B cell (primary cell): ENCODE results near the gene RBMX. TPM values are rescaled to one million over a fixed set of nuclear protein-coding genes. Genes with fewer than 3 reads are reported as not detected.

ENCODE experiments used
- ATAC-seq: fragments of 200-7000 bp; cut with Tn5 transposase; one replicate; pipeline ENCODE4 v1.10.0; 2021; ENCODE audit warnings: low read depth, mild to moderate bottlenecking, moderate number of reproducible peaks, moderate library complexity
- CTCF ChIA-PET: fragments of 350-600 bp; sonication (Branson Sonifier 250); formaldehyde crosslinking; loops from one replicate; lab custom pipeline; 2021; ENCODE audit warnings: antibody characterized with exemption, inconsistent platforms; lab: Charles Lee
- POLR2A ChIA-PET: fragments of 350-600 bp; sonication (Branson Sonifier 250); formaldehyde crosslinking; loops from one replicate; lab custom pipeline; 2021; ENCODE audit warnings: antibody characterized with exemption; lab: Charles Lee
- DNase-seq: peaks from one replicate; pipeline ENCODE4 v3.0.0; 2013
- H2AFZ ChIP-seq: 2 replicates; pipeline ENCODE4 v1.6.1; 2012; ENCODE audit warnings: mild to moderate bottlenecking, low read depth, low read length; ENCODE audit not compliant: insufficient read depth, poor library complexity, severe bottlenecking
- H3K27ac ChIP-seq, 2 donors: 1 replicate in 1 of 2; 2 replicates in 1 of 2; pipeline ENCODE4 v1.5.1; 2012 to 2013; ENCODE audit warnings: low read length in 2 of 2, mild to moderate bottlenecking in 2 of 2, moderate library complexity in 1 of 2
- H3K27me3 ChIP-seq, 4 experiments: fragments of 200-600 bp in 1 of 4; sonication (generic) in 1 of 4; replicated peaks in 1 of 4; 1 replicate in 2 of 4; 2 replicates in 2 of 4; pipeline versions ENCODE4 v1.6.1 to v1.7.0; 2013 to 2016; ENCODE audit warnings: low read length in 3 of 4, mild to moderate bottlenecking in 2 of 4, mixed read lengths in 1 of 4, moderate library complexity in 1 of 4; ENCODE audit not compliant: insufficient read depth in 4 of 4, control insufficient read depth in 3 of 4; ENCODE audit errors: control extremely low read depth in 1 of 4
- H3K36me3 ChIP-seq, 2 experiments: replicated peaks in 1 of 2; 1 replicate in 1 of 2; 2 replicates in 1 of 2; pipeline versions ENCODE4 v1.6.1 to v1.7.1; 2013; ENCODE audit warnings: low read length in 1 of 2; ENCODE audit not compliant: insufficient read depth in 2 of 2, control insufficient read depth in 1 of 2; ENCODE audit errors: control extremely low read depth in 1 of 2, extremely low read depth in 1 of 2
- H3K4me1 ChIP-seq, 2 donors: fragments of 200-600 bp in 1 of 2; sonication (generic) in 1 of 2; 1 replicate in 1 of 2; 2 replicates in 1 of 2; pipeline versions ENCODE4 v1.5.1 to v1.6.1; 2013 to 2017; ENCODE audit warnings: low read length in 2 of 2; ENCODE audit not compliant: control insufficient read depth in 2 of 2, insufficient read depth in 2 of 2
- H3K4me2 ChIP-seq: replicated peaks from 2 replicates; pipeline ENCODE3; 2012; ENCODE audit warnings: mild to moderate bottlenecking, low read depth, low read length; ENCODE audit not compliant: poor library complexity, severe bottlenecking
- H3K4me3 ChIP-seq, 5 experiments: fragments of 200-600 bp in 1 of 5; sonication (generic) in 1 of 5; 1 replicate in 3 of 5; 2 replicates in 2 of 5; pipeline versions ENCODE4 v1.5.1 to v1.7.0; 2011 to 2016; ENCODE audit warnings: low read length in 4 of 5, mild to moderate bottlenecking in 4 of 5, low read depth in 2 of 5, control low read depth in 1 of 5, moderate library complexity in 1 of 5; ENCODE audit not compliant: insufficient read depth in 1 of 5; ENCODE audit errors: control extremely low read depth in 1 of 5, extremely low read depth in 1 of 5
- H3K79me2 ChIP-seq: fragments of 200-600 bp; sonication (generic); one replicate; pipeline ENCODE4 v1.6.0; 2016; ENCODE audit warnings: low read length; ENCODE audit not compliant: control insufficient read depth, insufficient read depth
- H3K9ac ChIP-seq: fragments of 200-600 bp; sonication (generic); 2 replicates; pipeline ENCODE4 v1.6.1; 2017; ENCODE audit warnings: mild to moderate bottlenecking, low read length, moderate library complexity
- H3K9me3 ChIP-seq, 3 donors: one replicate each; pipeline versions ENCODE4 v1.6.1 to v1.7.1; 2013; ENCODE audit warnings: low read length in 2 of 3; ENCODE audit not compliant: control insufficient read depth in 2 of 3, insufficient read depth in 1 of 3; ENCODE audit errors: control extremely low read depth in 1 of 3
- H4K20me1 ChIP-seq: 2 replicates; pipeline ENCODE4 v1.6.0; 2012; ENCODE audit warnings: mild to moderate bottlenecking, low read length; ENCODE audit not compliant: insufficient read depth, control insufficient read depth, poor library complexity, severe bottlenecking
- H3K27ac Mint-ChIP-seq: one replicate; pipeline ENCODE4 v1.8.0; 2021; ENCODE audit warnings: mixed read lengths
- H3K27me3 Mint-ChIP-seq: one replicate; pipeline ENCODE4 v1.8.0; 2021; ENCODE audit warnings: mixed read lengths
- H3K4me1 Mint-ChIP-seq: one replicate; pipeline ENCODE4 v1.8.0; 2021; ENCODE audit warnings: mixed read lengths
- H3K4me3 Mint-ChIP-seq: one replicate; pipeline ENCODE4 v1.8.0; 2021; ENCODE audit warnings: mixed read lengths
- H3K9me3 Mint-ChIP-seq: one replicate; pipeline ENCODE4 v1.8.0; 2022; ENCODE audit warnings: mixed read lengths; ENCODE audit not compliant: insufficient read depth
- CTCF ChIP-seq: fragments of 200-600 bp; IDR thresholded peaks from one replicate; pipeline ENCODE4 v1.8.0; 2022; ENCODE audit warnings: antibody characterized with exemption, mild to moderate bottlenecking
- EZH2 ChIP-seq: IDR thresholded peaks from 2 replicates; pipeline ENCODE4 v1.6.1; 2012; ENCODE audit warnings: borderline replicate concordance, low read depth, mild to moderate bottlenecking, moderate library complexity, low read length; ENCODE audit not compliant: insufficient read depth, poor library complexity, severe bottlenecking
- WGBS: methylation state at CpG from one replicate; pipeline ENCODE4 v1.1.5; 2013; ENCODE audit warnings: missing lambda C conversion rate; ENCODE audit not compliant: insufficient coverage; 5-methylcytosine and 5-hydroxymethylcytosine counted together
- intact Hi-C: fragments of 100-400 bp; cut with micrococcal nuclease; formaldehyde crosslinking; loops from one replicate; pipeline ENCODE4 v1.10.0; 2022
- polyA plus RNA-seq: library from polyadenylated mRNA; depleted of rRNA; stranded (reverse); fragments of >200 nt; gene quantifications from 2 replicates; pipeline ENCODE4 v1.2.3, GENCODE V29; 2012
- small RNA-seq: library from RNA; depleted of rRNA; stranded (forward); fragments of <200 nt; gene quantifications from one replicate; pipeline ENCODE3, GENCODE V24; 2012; ENCODE audit warnings: low replicate concordance, low read depth; ENCODE audit not compliant: insufficient read length
- total RNA-seq, 2 donors: library from RNA; stranded (reverse); fragments of 120-200 nt in 1 of 2; gene quantifications; 1 replicate in 1 of 2; 2 replicates in 1 of 2; pipeline versions ENCODE4 v1.2.3 to v1.2.4, GENCODE V29; 2013 to 2022

Gene RBMX
- total and polyA plus RNA-seq, 2 donors (not counting 1 experiment from before 2014, with no cell fraction given): 164 to 239 TPM

- Histone ChIP-seq H3K79me2 (no peaks in the 10 kb centered on the region), H3K9ac (no peak overlapping the region), H3K27ac (no peak overlapping the region), H2AFZ (no peak overlapping the region), H4K20me1 (no peaks in the 10 kb centered on the region), H3K4me2 (no peak overlapping the region), H3K27me3 (no peaks in the 10 kb centered on the region), H3K36me3 (no peaks in the 10 kb centered on the region), H3K4me3 (no peak overlapping the region), H3K4me1 (no peaks in the 10 kb centered on the region), H3K9me3 (no peaks in the 10 kb centered on the region)
- H3K27me3 Mint-ChIP-seq: no peaks in the 10 kb centered on the region
- TF ChIP-seq EZH2 (no peak), CTCF (no peak)
- H3K4me3 Mint-ChIP-seq: no peak overlapping the region
- DNase-seq (no peak), ATAC-seq (no peak)
- H3K27ac Mint-ChIP-seq: no peak overlapping the region
- POLR2A ChIA-PET: no interaction called here
- intact Hi-C loops: no loop called here
- WGBS: no CpG with 5 or more reads among the region's 2 CpGs
- CTCF ChIA-PET: no interaction called here
- no peaks in the 10 kb centered on the region for H3K9me3 Mint-ChIP-seq
- H3K4me1 Mint-ChIP-seq: no peaks in the 10 kb centered on the region
These were observed 54.8 kb downstream of the RBMX start for GRCh38 chrX:136825771-136826170.

Small RNAs within 50 kb of the gene (small RNA-seq; reads per million reads assigned to genes)
- not detected for gene SNORD61

Other genes starting within 250 kb of the RBMX start
- 0.29 and 0.30 TPM in 2 replicates for gene CD40LG, start 232.6 kb downstream of the RBMX start, total RNA-seq
- gene CD40LG, start 232.6 kb downstream of the RBMX start, polyA plus RNA-seq: 0.13 and 0.19 TPM in 2 replicates
- gene ARHGEF6, start 99.8 kb downstream of the RBMX start, total RNA-seq: 43.4 and 45.6 TPM in 2 replicates
- 29.6 and 31.4 TPM in 2 replicates for gene ARHGEF6, start 99.8 kb downstream of the RBMX start, polyA plus RNA-seq
- gene GPR101, start 153.3 kb upstream of the RBMX start, total RNA-seq: not detected in 2 replicates
- gene GPR101, start 153.3 kb upstream of the RBMX start, polyA plus RNA-seq: 0.07 TPM in 1 of 2 replicates, not detected in the other